Measurements from ENCODE around the gene ZNF100.
"Not testable (repeated sequence)": the region's sequence is repeated elsewhere in the genome, so short reads cannot be mapped to it uniquely, and the experiment has no call there.

Gene ZNF100

DNA sequence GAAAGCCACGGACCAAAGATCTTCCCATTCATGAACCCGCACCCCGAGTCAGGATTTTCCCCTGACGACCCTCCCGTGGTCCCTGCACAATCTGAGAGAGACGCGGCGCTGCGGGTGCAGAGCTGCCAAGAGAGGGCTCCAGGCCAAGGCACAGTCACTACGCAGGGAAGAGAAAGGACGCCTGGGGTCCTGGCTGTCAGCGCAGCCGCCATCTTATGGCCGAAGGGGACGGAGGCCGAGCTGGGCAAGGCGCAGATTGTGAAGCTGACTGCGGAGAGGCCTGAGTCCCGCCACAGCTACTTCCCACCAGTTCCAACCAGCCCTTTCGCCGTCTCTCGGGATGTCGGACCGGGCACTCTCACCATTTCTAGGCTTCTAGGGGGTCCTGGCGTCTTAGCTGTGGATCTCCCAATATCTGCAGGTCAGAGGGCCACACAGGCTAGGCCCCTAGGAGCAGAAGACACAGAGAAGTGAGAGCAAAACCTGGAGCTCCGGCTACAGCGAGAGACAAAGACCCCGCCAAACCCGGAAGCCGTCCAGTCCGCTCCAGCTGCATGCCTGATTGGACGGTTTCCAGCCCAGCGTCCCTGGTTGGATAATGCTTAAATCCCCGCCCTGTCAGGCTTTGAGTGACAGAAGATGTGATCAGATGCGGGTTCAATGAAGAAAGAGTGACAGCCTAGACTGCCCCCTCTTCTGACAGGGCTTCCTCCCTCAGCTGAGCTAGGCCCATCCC lies at the start of gene ZNF100:
ZNF100 (minus strand) TSS at position 515 of the 736 bp plus-strand sequence; CDS start at position 365, 150 bp downstream.
- peak; percentile 76 to 83 (median 83) for DNase-seq (ENCODE audit: low read depth in 2 of 3, low spot score in 1 of 3)

DNA sequence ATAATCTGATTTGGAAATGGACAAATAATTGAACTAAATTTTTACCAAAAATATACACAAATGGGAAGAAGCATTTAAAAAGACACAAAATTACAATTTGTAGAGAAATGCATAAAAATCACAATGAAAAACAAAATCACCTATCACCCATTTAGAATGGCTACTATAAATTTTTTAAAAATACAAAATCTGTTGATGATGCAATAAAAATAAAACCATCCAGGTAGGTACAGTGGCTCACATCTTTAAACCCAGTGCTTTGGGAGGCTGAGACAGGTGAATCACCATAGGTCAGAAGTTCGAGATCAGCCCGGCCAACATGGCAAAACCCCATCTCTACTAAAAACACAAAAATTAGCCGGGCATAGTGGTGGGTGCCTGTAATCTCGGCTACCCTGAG lies 45.1 kb upstream of the ZNF100 start:
- DNase-seq (ENCODE audit: low read depth in 2 of 3, low spot score in 1 of 3): no peak

- not testable (repeated sequence) for DNase-seq (ENCODE audit: low read depth in 2 of 3, low spot score in 1 of 3)
These were observed 41.1 kb upstream of the ZNF100 start for GRCh38 chr19:21808400-21809000.

DNA sequence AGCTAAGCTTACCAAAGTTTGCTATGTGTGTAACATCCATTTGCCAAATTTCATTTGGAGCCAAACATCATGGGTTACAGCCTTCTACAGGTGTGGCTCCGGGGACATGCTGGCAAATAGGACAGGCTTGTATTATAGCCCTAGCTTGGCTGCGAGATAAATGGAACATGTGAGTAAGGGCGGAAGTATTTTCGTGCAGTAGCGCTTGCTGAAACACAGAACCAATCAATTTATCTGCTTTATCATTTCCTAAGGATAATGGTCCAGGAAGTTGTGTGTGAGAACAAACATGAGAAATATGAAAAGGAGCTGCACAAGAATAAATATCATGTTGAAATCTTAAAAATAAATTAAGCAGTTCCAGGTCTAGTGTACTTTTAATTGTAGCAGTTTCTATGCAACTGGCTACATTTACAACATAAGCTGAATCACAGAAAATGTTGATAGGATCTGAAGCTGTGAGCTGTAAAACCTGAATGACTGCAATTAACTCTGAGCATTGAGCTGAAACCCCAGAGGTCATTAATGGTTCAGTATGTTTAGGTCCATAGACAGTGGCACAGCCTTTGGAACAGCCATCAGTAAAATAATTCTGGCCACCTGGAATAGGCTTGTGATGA lies 22.2 kb upstream of the ZNF100 start:
- DNase-seq (ENCODE audit: low read depth in 2 of 3, low spot score in 1 of 3): no peak

DNA sequence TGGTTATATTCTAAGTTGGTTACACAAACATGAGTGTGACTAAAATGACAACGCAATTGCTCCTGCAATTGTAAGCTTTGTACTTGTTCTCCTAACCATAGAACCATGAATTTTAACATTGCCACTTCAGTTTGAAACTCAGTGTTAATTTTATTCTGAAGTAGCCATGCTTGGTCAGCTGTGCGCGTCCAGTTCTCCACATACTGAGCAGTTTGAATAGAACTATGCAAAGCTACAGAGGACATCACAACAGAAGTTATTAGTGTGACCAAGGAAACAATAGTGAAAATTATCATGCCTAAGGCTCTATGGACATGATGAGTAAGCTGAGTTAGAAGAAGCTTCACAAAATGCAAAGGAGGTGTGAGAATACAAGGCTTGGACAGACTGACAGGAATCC lies 19.6 kb upstream of the ZNF100 start:
- DNase-seq (ENCODE audit: low read depth in 2 of 3, low spot score in 1 of 3): no peak

DNA sequence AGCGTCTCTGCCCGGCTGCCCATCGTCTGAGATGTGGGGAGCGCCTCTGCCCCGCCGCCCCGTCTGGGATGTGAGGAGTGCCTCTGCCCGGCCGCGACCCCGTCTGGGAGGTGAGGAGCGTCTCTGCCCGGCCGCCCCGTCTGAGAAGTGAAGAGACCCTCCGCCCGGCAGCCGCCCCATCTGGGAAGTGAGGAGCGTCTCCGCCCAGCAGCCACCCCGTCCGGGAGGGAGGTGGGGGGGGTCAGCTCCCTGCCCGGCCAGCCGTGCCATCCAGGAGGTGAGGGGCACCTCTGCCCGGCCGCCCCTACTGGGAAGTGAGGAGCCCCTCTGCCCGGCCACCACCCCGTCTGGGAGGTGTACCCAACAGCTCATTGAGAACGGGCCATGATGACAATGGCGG lies 8.4 kb upstream of the ZNF100 start:
- DNase-seq (ENCODE audit: low read depth in 2 of 3, low spot score in 1 of 3): not testable (repeated sequence)

- not testable (repeated sequence) for DNase-seq (ENCODE audit: low read depth in 2 of 3, low spot score in 1 of 3)
These were observed 694 bp downstream of the ZNF100 start for GRCh38 chr19:21766705-21767064.

DNA sequence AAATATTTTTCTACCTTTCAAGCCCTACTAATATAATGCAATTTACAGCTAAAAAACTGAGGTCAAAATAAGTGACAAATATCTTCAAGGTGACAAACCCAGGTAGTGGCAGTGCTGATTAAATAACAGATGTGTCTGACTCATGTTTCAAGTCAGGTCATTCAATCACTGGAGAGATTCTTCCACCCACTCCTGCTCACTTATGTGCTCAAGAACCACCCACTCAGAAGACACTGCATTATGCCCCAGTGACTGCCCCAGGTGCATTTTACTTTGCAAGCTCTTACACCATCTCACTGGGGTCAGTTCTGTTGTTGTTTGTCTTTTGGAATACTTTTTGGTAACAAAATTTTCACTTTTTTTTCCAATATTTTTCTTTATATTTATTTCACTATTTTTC lies 2.2 kb downstream of the ZNF100 start:
- DNase-seq (ENCODE audit: low read depth in 2 of 3, low spot score in 1 of 3): peak in 1 of 3 donors; percentile 21

GRCh38 chr19:21761547-21761946 lies 5.8 kb downstream of the ZNF100 start:
- DNase-seq (ENCODE audit: low read depth in 2 of 3, low spot score in 1 of 3): not testable (repeated sequence)

DNA sequence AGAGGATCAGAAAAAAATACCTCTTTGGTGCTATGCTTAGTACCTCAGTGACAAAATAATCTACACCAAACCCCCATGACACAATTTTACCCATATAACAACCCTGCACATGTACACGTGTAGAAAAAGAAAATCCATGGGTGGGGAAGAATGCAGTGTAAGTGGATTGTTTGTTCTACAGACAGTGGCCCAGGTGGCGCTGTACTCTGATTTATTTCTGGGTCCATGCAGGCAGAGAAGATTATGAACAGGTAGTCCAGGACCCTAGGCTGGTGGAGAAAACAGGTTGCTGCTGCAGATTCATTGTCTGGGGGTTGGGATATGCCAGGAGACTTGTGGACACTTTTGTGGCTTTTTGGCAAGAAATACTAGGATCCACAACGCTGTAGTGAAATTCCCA lies 9.1 kb downstream of the ZNF100 start:
- DNase-seq (ENCODE audit: low read depth in 2 of 3, low spot score in 1 of 3): no peak

DNA sequence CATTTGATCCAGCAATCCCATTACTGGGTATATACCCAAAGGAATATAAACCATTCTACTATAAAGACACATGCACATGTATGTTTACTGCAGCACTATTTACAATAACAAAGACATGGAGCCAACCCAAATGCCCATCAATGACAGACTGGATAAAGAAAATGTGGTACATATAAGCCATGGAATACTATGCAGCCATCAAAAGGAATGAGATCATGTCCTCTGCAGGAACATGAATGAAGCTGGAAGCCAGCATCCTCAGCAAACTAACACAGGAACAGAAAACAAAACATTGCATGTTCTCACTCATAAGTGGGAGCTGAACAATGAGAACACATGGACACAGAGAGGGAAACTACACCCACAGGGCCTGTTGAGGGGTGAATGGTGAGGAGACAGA lies 11.8 kb downstream of the ZNF100 start:
- not testable (repeated sequence) for DNase-seq (ENCODE audit: low read depth in 2 of 3, low spot score in 1 of 3)

DNA sequence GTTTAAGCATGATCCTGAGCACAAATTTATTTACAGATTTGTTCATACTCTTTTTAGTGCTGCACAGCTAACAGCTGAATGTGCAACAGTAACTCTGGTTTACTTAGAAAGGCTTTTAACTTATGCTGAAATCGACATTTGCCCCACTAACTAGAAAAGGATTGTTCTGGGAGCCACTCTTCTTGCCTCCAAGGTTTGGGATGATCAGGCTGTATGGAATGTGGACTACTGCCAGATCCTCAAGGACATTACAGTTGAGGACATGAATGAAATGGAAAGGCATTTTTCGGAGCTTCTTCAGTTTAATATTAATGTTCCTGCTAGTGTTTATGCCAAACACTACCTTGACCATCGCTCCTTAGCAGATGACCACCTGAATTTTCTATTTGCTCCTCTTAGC lies 16.0 kb downstream of the ZNF100 start:
- no peak for DNase-seq (ENCODE audit: low read depth in 2 of 3, low spot score in 1 of 3)

GRCh38 chr19:21750586-21751128 lies 16.7 kb downstream of the ZNF100 start:
- no peak for DNase-seq (ENCODE audit: low read depth in 2 of 3, low spot score in 1 of 3)

- no peak for DNase-seq (ENCODE audit: low read depth in 2 of 3, low spot score in 1 of 3)
These were observed 18.3 kb downstream of the ZNF100 start for GRCh38 chr19:21749090-21749489.

DNA sequence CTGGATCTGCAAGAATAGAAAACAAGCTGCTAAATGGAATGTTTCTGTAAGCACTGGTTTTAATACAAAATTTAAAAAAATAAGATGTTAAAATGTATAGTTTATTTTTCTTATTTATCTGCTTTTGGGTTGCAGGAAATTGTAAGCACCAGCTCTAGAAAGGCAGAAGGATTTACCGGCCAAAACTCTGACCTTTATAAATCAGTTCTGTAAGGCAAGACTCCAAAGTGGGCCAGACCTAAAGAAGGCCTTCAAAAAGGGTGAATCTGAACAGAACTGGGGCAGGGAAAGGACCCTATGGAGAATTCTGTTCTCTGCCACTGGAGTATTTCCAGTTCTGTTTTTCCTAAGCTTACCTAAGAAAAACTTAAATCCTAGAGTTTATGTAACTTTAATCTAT lies 19.3 kb downstream of the ZNF100 start:
- no peak for DNase-seq (ENCODE audit: low read depth in 2 of 3, low spot score in 1 of 3)

DNA sequence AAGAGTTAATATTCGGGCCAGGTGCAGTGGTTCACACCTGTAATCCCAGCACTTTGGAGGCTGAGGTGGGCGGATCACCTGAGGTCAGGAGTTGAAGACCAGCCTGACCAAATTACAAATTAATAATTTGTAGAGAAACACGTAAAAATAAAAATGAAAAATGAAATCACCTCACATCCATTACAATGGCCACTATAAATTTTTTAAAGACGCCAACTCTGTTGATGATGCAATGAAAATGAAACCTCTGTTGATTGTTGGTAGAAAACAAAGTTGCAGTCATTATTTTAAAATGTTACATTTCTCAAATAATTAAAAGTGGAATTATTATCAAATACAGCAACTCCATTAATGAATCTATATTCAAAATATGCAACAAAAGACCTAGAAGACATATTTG lies 26.8 kb downstream of the ZNF100 start:
- DNase-seq (ENCODE audit: low read depth in 2 of 3, low spot score in 1 of 3): no peak

DNA sequence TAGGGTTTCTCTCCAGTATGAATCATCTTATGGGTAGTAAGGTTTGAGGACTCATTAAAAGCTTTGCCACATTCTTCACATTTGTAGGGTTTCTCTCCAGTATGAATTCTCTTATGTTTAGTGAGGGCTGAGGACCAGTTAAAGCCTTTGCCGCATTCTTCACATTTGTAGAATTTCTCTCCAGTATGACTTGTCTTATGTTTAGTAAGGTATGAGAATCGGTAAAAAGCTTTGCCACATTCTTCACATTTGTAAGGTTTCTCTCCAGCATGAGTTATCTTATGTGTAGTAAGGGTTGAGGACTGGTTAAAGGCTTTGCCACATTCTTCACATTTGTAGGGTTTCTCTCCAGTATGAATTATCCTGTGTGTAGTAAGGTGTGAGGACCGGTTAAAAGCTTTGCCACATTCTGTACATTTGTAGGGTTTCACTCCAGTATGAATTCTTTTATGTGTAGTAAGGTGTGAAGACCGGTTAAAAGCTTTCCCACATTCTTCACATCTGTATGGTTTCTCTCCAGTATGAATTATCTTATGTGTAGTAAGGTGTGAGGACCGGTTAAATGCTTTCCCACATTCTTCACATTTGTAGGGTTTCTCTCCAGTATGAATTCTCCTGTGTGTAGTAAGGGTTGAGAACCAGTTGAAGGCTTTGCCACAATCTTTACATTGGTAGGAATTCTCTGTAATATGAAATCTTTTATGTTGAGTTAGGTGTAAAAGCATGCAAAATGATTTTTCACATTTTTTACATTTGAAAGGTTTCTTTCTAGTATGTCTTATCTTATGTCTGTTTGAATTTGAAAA lies 40.2 kb downstream of the ZNF100 start:
- not testable (repeated sequence) for DNase-seq (ENCODE audit: low read depth in 2 of 3, low spot score in 1 of 3)

DNA sequence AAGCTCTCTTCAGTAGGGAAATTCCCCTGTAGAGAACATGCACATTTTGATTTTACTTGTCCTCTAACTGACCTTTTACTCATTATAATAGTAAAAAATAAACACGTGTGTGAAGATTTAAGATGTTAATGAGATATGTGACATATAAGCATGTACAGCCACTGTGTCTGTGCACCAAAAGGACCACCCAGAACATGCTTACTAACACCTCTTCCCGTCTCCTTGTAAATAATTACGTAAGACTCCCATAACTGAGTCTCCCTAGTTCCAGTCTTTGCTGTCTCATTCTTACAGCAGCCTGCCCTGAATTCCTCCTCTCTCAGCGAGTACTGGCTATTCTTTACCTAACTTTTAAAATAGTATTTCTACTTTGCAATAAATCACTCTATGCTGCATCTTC lies 53.6 kb downstream of the ZNF100 start:
- DNase-seq (ENCODE audit: low read depth in 2 of 3, low spot score in 1 of 3): no peak

GRCh38 chr19:21709464-21709863 lies 57.9 kb downstream of the ZNF100 start:
- DNase-seq (ENCODE audit: low read depth in 2 of 3, low spot score in 1 of 3): no peak

DNA sequence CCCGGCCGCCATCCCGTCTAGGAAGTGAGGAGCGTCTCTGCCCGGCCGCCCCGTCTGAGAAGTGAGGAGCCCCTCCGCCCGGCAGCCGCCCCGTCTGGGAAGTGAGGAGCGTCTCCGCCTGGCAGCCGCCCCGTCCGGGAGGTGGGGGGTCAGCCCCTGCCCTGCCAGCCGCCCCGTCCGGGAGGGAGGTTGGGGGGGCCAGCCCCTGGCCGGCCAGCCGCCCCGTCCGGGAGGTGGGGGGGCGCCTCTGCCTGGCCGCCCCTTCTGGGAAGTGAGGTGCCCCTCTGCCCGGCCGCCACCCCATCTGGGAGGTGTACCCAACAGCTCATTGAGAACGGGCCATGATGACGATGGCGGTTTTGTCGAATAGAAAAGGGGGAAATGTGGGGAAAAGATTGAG lies 59.5 kb downstream of the ZNF100 start:
- not testable (repeated sequence) for DNase-seq (ENCODE audit: low read depth in 2 of 3, low spot score in 1 of 3)

- no peak for DNase-seq (ENCODE audit: low read depth in 2 of 3, low spot score in 1 of 3)
These were observed 60.3 kb downstream of the ZNF100 start for GRCh38 chr19:21707065-21707464.
